H9 (cell line): ENCODE results near the gene GRAMD1B. TPM values are rescaled to one million over a fixed set of nuclear protein-coding genes. Genes with fewer than 3 reads are reported as not detected.

ENCODE experiments used
- DNase-seq: peaks from one replicate; pipeline ENCODE4 v3.0.0-alpha.2; 2017
- H2AFZ ChIP-seq: one replicate; pipeline ENCODE4 v1.6.1; 2013; ENCODE audit warnings: mild to moderate bottlenecking, low read length, control low read depth, moderate library complexity
- H2AK5ac ChIP-seq: 2 replicates; pipeline ENCODE4 v1.6.1; 2013; ENCODE audit warnings: low read length, control low read depth, mixed read lengths; ENCODE audit not compliant: insufficient read length
- H2BK120ac ChIP-seq: one replicate; pipeline ENCODE4 v1.6.1; 2013; ENCODE audit warnings: low read depth, mild to moderate bottlenecking, low read length, control low read depth, inconsistent platforms; ENCODE audit not compliant: poor library complexity, severe bottlenecking
- H2BK12ac ChIP-seq: 2 replicates; pipeline ENCODE4 v1.6.1; 2013; ENCODE audit warnings: low read length, control low read depth, mixed read lengths, low read depth; ENCODE audit not compliant: insufficient read length
- H2BK15ac ChIP-seq: 2 replicates; pipeline ENCODE4 v1.6.1; 2013; ENCODE audit warnings: low read depth, low read length, control low read depth
- H2BK20ac ChIP-seq: one replicate; pipeline ENCODE4 v1.6.1; 2013; ENCODE audit warnings: low read depth, mild to moderate bottlenecking, low read length, control low read depth, inconsistent platforms; ENCODE audit not compliant: poor library complexity, severe bottlenecking
- H2BK5ac ChIP-seq: 2 replicates; pipeline ENCODE4 v1.6.1; 2013; ENCODE audit warnings: low read length, control low read depth, mixed read lengths; ENCODE audit not compliant: insufficient read length
- H3K14ac ChIP-seq: 2 replicates; pipeline ENCODE4 v1.6.1; 2013; ENCODE audit warnings: low read length, control low read depth; ENCODE audit not compliant: insufficient read depth
- H3K18ac ChIP-seq: 2 replicates; pipeline ENCODE4 v1.6.1; 2013; ENCODE audit warnings: low read depth, mild to moderate bottlenecking, mixed read lengths, low read length, control low read depth; ENCODE audit not compliant: insufficient read length
- H3K23ac ChIP-seq: 2 replicates; pipeline ENCODE4 v1.6.1; 2013; ENCODE audit warnings: low read length, control low read depth, mixed read lengths, low read depth; ENCODE audit not compliant: insufficient read length
- H3K23me2 ChIP-seq: 2 replicates; pipeline ENCODE4 v1.6.1; 2013; ENCODE audit warnings: low read depth, mild to moderate bottlenecking, mixed read lengths, low read length, control low read depth; ENCODE audit not compliant: insufficient read length, poor library complexity, severe bottlenecking
- H3K27ac ChIP-seq: 2 replicates; pipeline ENCODE4 v1.5.1; 2013; ENCODE audit warnings: low read length, control low read depth, mixed read lengths, low read depth; ENCODE audit not compliant: insufficient read length
- H3K27me3 ChIP-seq: 2 replicates; pipeline ENCODE4 v1.6.1; 2013; ENCODE audit warnings: low read length, control low read depth, inconsistent platforms; ENCODE audit not compliant: insufficient read depth
- H3K4ac ChIP-seq: 2 replicates; pipeline ENCODE4 v1.6.1; 2013; ENCODE audit warnings: low read depth, mild to moderate bottlenecking, control low read depth, inconsistent platforms, low read length, moderate library complexity
- H3K4me1 ChIP-seq: 2 replicates; pipeline ENCODE4 v1.6.1; 2013; ENCODE audit warnings: low read length, control low read depth, inconsistent platforms; ENCODE audit not compliant: insufficient read depth
- H3K4me2 ChIP-seq: 2 replicates; pipeline ENCODE4 v1.6.1; 2013; ENCODE audit warnings: low read length, control low read depth, mixed read lengths; ENCODE audit not compliant: insufficient read length, insufficient read depth
- H3K56ac ChIP-seq: 2 replicates; pipeline ENCODE4 v1.6.1; 2013; ENCODE audit warnings: low read depth, mild to moderate bottlenecking, mixed read lengths, low read length, control low read depth; ENCODE audit not compliant: insufficient read length
- H3K79me1 ChIP-seq: 2 replicates; pipeline ENCODE4 v1.6.1; 2013; ENCODE audit warnings: low read depth, mild to moderate bottlenecking, moderate library complexity, low read length, control low read depth, inconsistent platforms; ENCODE audit not compliant: insufficient read depth, poor library complexity, severe bottlenecking
- H3K79me2 ChIP-seq: 2 replicates; pipeline ENCODE4 v1.6.1; 2013; ENCODE audit warnings: low read length, control low read depth, inconsistent platforms; ENCODE audit not compliant: insufficient read depth
- H3K9ac ChIP-seq: 2 replicates; pipeline ENCODE4 v1.6.1; 2013; ENCODE audit warnings: low read length, control low read depth, mixed read lengths; ENCODE audit not compliant: insufficient read length; ENCODE audit errors: extremely low read depth
- H3K9me3 ChIP-seq: one replicate; pipeline ENCODE4 v1.6.1; 2013; ENCODE audit warnings: low read depth, low read length, inconsistent platforms; ENCODE audit not compliant: control insufficient read depth
- H3T11ph ChIP-seq: one replicate; pipeline ENCODE4 v1.6.1; 2013; ENCODE audit warnings: mild to moderate bottlenecking, low read length, control low read depth, inconsistent platforms
- H4K20me1 ChIP-seq: one replicate; pipeline ENCODE4 v1.6.1; 2013; ENCODE audit not compliant: control insufficient read depth, insufficient read length, insufficient read depth
- H4K5ac ChIP-seq: 2 replicates; pipeline ENCODE4 v1.6.1; 2013; ENCODE audit warnings: low read depth, mild to moderate bottlenecking, mixed read lengths, low read length, control low read depth; ENCODE audit not compliant: insufficient read length
- H4K8ac ChIP-seq: replicated peaks from 2 replicates; pipeline ENCODE4 v1.6.1; 2013; ENCODE audit warnings: low read length, control low read depth, mixed read lengths, low read depth; ENCODE audit not compliant: insufficient read length
- H4K91ac ChIP-seq: 2 replicates; pipeline ENCODE4 v1.6.1; 2013; ENCODE audit warnings: low read depth, mild to moderate bottlenecking, moderate library complexity, mixed read lengths, low read length, control low read depth; ENCODE audit not compliant: insufficient read length
- H3K27ac Mint-ChIP-seq, 3 experiments: 2 replicates in 2 of 3; 3 replicates in 1 of 3; pipeline ENCODE4 v1.8.0; 2020 to 2021; ENCODE audit warnings: mixed read lengths in 3 of 3, mild to moderate bottlenecking in 1 of 3, moderate library complexity in 1 of 3
- H3K27me3 Mint-ChIP-seq: 2 replicates; pipeline ENCODE4 v1.8.0; 2021; ENCODE audit warnings: low read depth, mild to moderate bottlenecking, moderate library complexity, mixed read lengths
- H3K36me3 Mint-ChIP-seq, 3 experiments: 2 replicates in 2 of 3; 3 replicates in 1 of 3; pipeline ENCODE4 v1.8.0; 2020 to 2021; ENCODE audit warnings: low read depth in 3 of 3, mixed read lengths in 3 of 3; ENCODE audit not compliant: insufficient read depth in 1 of 3
- H3K4me1 Mint-ChIP-seq, 2 experiments: 2 replicates each; pipeline ENCODE4 v1.8.0; 2020; ENCODE audit warnings: mixed read lengths in 2 of 2
- H3K4me3 Mint-ChIP-seq, 2 experiments: 2 replicates in 1 of 2; 3 replicates in 1 of 2; pipeline ENCODE4 v1.8.0; 2020 to 2021; ENCODE audit warnings: mild to moderate bottlenecking in 2 of 2, mixed read lengths in 2 of 2, moderate library complexity in 1 of 2
- H3K9me3 Mint-ChIP-seq, 2 experiments: 2 replicates in 1 of 2; 3 replicates in 1 of 2; pipeline ENCODE4 v1.8.0; 2020; ENCODE audit warnings: mild to moderate bottlenecking in 2 of 2, mixed read lengths in 2 of 2, moderate library complexity in 1 of 2
- WGBS: extraction: QIAGEN DNeasy Blood & Tissue Kit; methylation state at CpG from one replicate; pipeline ENCODE4 v1.1.7; 2013; ENCODE audit warnings: missing lambda C conversion rate, low lambda C conversion rate, mixed read lengths; ENCODE audit not compliant: insufficient read length; ENCODE audit errors: extremely low coverage; 5-methylcytosine and 5-hydroxymethylcytosine counted together
- total RNA-seq: library from RNA; stranded (reverse); gene quantifications from 2 replicates; pipeline ENCODE4 v1.2.1, GENCODE V29; 2021
- TF ChIP-seq, protein P1 (sequence below): fragments of 200-600 bp; sonication (generic); conservative IDR thresholded peaks from 3 replicates; pipeline ENCODE4 v1.8.0; 2021; ENCODE audit warnings: antibody characterized with exemption, mild to moderate bottlenecking

Gene GRAMD1B
- total RNA-seq, 1 experiment from 2014 or later: 25.9 TPM

DNA sequence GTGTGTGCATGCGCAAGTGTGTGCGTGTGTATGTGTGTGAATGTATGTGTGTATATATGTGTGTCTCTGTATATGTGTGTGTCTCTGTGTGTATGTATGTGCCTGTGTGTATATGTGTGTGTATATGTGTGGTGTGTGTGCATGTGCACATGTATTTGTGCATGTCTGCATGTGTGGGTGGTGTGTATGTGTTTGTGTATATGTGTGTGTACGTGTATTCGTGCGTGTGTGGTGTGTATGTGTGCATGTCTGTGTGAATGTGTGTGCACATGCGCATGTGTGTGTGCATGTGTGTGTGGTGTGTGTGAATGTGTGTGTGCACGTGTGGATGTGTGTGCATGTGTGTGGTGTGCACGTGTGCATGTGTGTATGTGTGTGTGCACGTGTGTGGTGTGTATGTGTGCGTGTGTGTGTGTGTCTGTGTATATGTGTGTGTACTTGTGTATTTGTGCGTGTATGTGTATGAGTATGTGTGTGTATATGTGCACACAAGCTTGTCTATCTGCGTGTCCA is 153.0 kb downstream of the GRAMD1B start:
- no peak overlapping the region for H3K4me2 ChIP-seq
- H3K9ac ChIP-seq: no peak overlapping the region
- no peak overlapping the region for H3K4ac ChIP-seq
- no peak overlapping the region for H2BK20ac ChIP-seq
- no peak overlapping the region for H3K14ac ChIP-seq
- no peak overlapping the region for H2AFZ ChIP-seq
- WGBS: no CpG with 5 or more reads among the region's 12 CpGs
- TF ChIP-seq, protein P1, sequence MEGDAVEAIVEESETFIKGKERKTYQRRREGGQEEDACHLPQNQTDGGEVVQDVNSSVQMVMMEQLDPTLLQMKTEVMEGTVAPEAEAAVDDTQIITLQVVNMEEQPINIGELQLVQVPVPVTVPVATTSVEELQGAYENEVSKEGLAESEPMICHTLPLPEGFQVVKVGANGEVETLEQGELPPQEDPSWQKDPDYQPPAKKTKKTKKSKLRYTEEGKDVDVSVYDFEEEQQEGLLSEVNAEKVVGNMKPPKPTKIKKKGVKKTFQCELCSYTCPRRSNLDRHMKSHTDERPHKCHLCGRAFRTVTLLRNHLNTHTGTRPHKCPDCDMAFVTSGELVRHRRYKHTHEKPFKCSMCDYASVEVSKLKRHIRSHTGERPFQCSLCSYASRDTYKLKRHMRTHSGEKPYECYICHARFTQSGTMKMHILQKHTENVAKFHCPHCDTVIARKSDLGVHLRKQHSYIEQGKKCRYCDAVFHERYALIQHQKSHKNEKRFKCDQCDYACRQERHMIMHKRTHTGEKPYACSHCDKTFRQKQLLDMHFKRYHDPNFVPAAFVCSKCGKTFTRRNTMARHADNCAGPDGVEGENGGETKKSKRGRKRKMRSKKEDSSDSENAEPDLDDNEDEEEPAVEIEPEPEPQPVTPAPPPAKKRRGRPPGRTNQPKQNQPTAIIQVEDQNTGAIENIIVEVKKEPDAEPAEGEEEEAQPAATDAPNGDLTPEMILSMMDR: no peak
- H3K23ac ChIP-seq: no peak overlapping the region
- H2AK5ac ChIP-seq: no peak overlapping the region
- peaks cover 33 to 40% of the 10 kb centered on the region in 2 experiments for H3K4me1 Mint-ChIP-seq
- no peak overlapping the region for H4K5ac ChIP-seq
- H3K9me3 ChIP-seq: no peaks in the 10 kb centered on the region
- H4K91ac ChIP-seq: no peak overlapping the region
- H3K79me1 ChIP-seq: no peaks in the 10 kb centered on the region
- H3K23me2 ChIP-seq: no peaks in the 10 kb centered on the region
- no peak overlapping the region for H3K56ac ChIP-seq
- H2BK12ac ChIP-seq: no peak overlapping the region
- H3K36me3 Mint-ChIP-seq: peaks cover 4 to 9% (median 5%) of the 10 kb centered on the region in 3 experiments; a peak in 6 of 7 replicates
- H4K8ac ChIP-seq: no peak overlapping the region
- H4K20me1 ChIP-seq: no peaks in the 10 kb centered on the region
- H3K27ac ChIP-seq: no peak overlapping the region
- no peak overlapping the region for H3T11ph ChIP-seq
- H3K18ac ChIP-seq: no peak overlapping the region
- no peaks in the 10 kb centered on the region; the same call in 1 of the 2 replicates for H3K4me1 ChIP-seq
- H2BK15ac ChIP-seq: no peak overlapping the region
- no peak overlapping the region for H2BK5ac ChIP-seq
- peak overlapping the region in 2 of 3 experiments; percentile 1 to 15; a peak in 3 of 7 replicates for H3K27ac Mint-ChIP-seq
- H3K27me3 ChIP-seq: no peaks in the 10 kb centered on the region
- H3K9me3 Mint-ChIP-seq: peaks cover 0 to 3% of the 10 kb centered on the region in 2 experiments; a peak in 1 of 5 replicates
- no peak overlapping the region for H3K4me3 Mint-ChIP-seq
- DNase-seq: no peak
- H3K27me3 Mint-ChIP-seq: peaks cover 7% of the 10 kb centered on the region
- no peaks in the 10 kb centered on the region for H3K79me2 ChIP-seq
- no peak overlapping the region for H2BK120ac ChIP-seq
